HepG2 (cell line): ENCODE measurements around the gene SEMA6B. TPM values are rescaled to one million over a fixed set of nuclear protein-coding genes. Genes with fewer than 3 reads are reported as not detected.

Source experiments
- ATAC-seq: fragments of 200-7000 bp; cut with Tn5 transposase; 3 replicates; pipeline ENCODE4 v1.9.1; 2020; ENCODE audit warnings: mild to moderate bottlenecking, moderate library complexity
- BruUV-seq: library from RNA; stranded (reverse); fragments of 400-500 nt; replicated peaks from 2 replicates; lab custom pipeline; 2021; lab: Mats Ljungman, UMichigan
- CTCF ChIA-PET: fragments of 300-600 bp; formaldehyde crosslinking; extraction: SDS; loops from one replicate; lab custom pipeline; 2021; ENCODE audit warnings: low total read pairs, inconsistent platforms, low intra/inter-chr PET ratio; lab: Yijun Ruan, JAX
- POLR2A ChIA-PET: fragments of 350-600 bp; sonication (Branson Sonifier 250); formaldehyde crosslinking; loops from one replicate; lab custom pipeline; 2020; ENCODE audit warnings: antibody characterized with exemption, inconsistent platforms; lab: Yijun Ruan, JAX
- DNase-seq: peaks from one replicate; pipeline ENCODE4 v3.0.0-alpha.2; 2015; ENCODE audit warnings: low spot score
- FAIRE-seq: peaks from 3 replicates; lab custom pipeline; 2011; peaks lifted over from hg19 to GRCh38; lab: Jason Lieb, UNC
- H2AFZ ChIP-seq: one replicate; pipeline ENCODE4 v1.6.1; 2011; ENCODE audit warnings: low read length, inconsistent platforms
- H3K27ac ChIP-seq: fragments of 300-600 bp; 3 replicates; pipeline ENCODE4 v1.8.0; 2011; ENCODE audit warnings: mixed run types, mild to moderate bottlenecking, mixed read lengths, low read length, inconsistent platforms; ENCODE audit not compliant: insufficient read depth; ENCODE audit errors: extremely low read length
- H3K27me3 ChIP-seq, 2 experiments: fragments of 200-600 bp in 1 of 2; 2 replicates in 1 of 2; 3 replicates in 1 of 2; pipeline versions ENCODE4 v1.6.0 to v1.8.0; 2011; ENCODE audit warnings: low read length in 2 of 2, mild to moderate bottlenecking in 2 of 2, moderate library complexity in 2 of 2, inconsistent platforms in 1 of 2; ENCODE audit not compliant: insufficient read depth in 2 of 2, control insufficient read depth in 1 of 2
- H3K36me3 ChIP-seq, 2 experiments: fragments of 200-600 bp in 1 of 2; replicated peaks in 1 of 2; 2 replicates in 1 of 2; 3 replicates in 1 of 2; pipeline versions ENCODE4 v1.5.1 to v1.8.0; 2011; ENCODE audit warnings: low read length in 2 of 2, inconsistent platforms in 1 of 2; ENCODE audit not compliant: insufficient read depth in 2 of 2, control insufficient read depth in 1 of 2
- H3K4me1 ChIP-seq: 2 replicates; pipeline ENCODE4 v1.5.1; 2012; ENCODE audit warnings: low read length, inconsistent platforms; ENCODE audit not compliant: insufficient read depth
- H3K4me2 ChIP-seq: 2 replicates; pipeline ENCODE4 v1.6.0; 2011; ENCODE audit warnings: low read depth, low read length, inconsistent platforms
- H3K4me3 ChIP-seq, 3 experiments: fragments of 200-600 bp in 1 of 3; sonication (generic), shearing (Covaris generic) in 1 of 3; replicated peaks in 1 of 3; 2 replicates each; pipeline ENCODE4 v1.5.1; 2011 to 2016; ENCODE audit warnings: low read length in 3 of 3, inconsistent platforms in 2 of 3, low read depth in 2 of 3, mild to moderate bottlenecking in 2 of 3, control low read depth in 1 of 3, mixed read lengths in 1 of 3; ENCODE audit not compliant: insufficient read depth in 1 of 3
- H3K79me2 ChIP-seq: one replicate; pipeline ENCODE4 v1.6.1; 2011; ENCODE audit warnings: low read length, inconsistent platforms; ENCODE audit not compliant: insufficient read depth
- H3K9ac ChIP-seq: 2 replicates; pipeline ENCODE4 v1.6.0; 2011; ENCODE audit warnings: mild to moderate bottlenecking, low read depth, low read length, inconsistent platforms; ENCODE audit not compliant: insufficient read depth
- H3K9me3 ChIP-seq: 2 replicates; pipeline ENCODE4 v1.5.1; 2012; ENCODE audit warnings: mild to moderate bottlenecking, low read length
- H4K20me1 ChIP-seq: 2 replicates; pipeline ENCODE4 v1.6.0; 2011; ENCODE audit warnings: inconsistent platforms, mild to moderate bottlenecking, low read length, moderate library complexity; ENCODE audit not compliant: insufficient read depth
- AGO2 ChIP-seq: fragments of 200-400 bp; formaldehyde crosslinking; optimal IDR thresholded peaks from 2 replicates; pipeline ENCODE3; 2017; ENCODE audit warnings: mild to moderate bottlenecking, low read depth, low read length, moderate library complexity
- ATM ChIP-seq: fragments of 450-650 bp; IDR thresholded peaks from 2 replicates; pipeline ENCODE4 v1.7.1; 2017; ENCODE audit warnings: mild to moderate bottlenecking, borderline replicate concordance
- HNF1B ChIP-seq: sonication (generic); formaldehyde crosslinking; IDR thresholded peaks from 2 replicates; pipeline ENCODE4 v1.5.1; 2020; ENCODE audit warnings: mild to moderate bottlenecking, moderate library complexity, missing genetic modification reagents
- LCORL ChIP-seq, 2 experiments: fragments of 450-650 bp in 1 of 2; sonication (generic) in 1 of 2; formaldehyde crosslinking in 1 of 2; IDR thresholded peaks; 2 replicates each; pipeline versions ENCODE4 v1.5.0 to v1.6.1; 2017 to 2020; ENCODE audit warnings: antibody characterized with exemption in 1 of 2, missing genetic modification reagents in 1 of 2
- MTF1 ChIP-seq: sonication (generic); formaldehyde crosslinking; IDR thresholded peaks from 2 replicates; pipeline ENCODE4 v1.5.0; 2020; ENCODE audit warnings: missing genetic modification reagents
- NFRKB ChIP-seq: fragments of 450-650 bp; IDR thresholded peaks from 2 replicates; pipeline ENCODE4 v1.6.1; 2017
- PAXIP1 ChIP-seq: sonication (generic); formaldehyde crosslinking; conservative IDR thresholded peaks from 2 replicates; pipeline ENCODE4 v1.4.0; 2020; ENCODE audit warnings: mild to moderate bottlenecking, missing genetic modification reagents, moderate library complexity
- PHF21A ChIP-seq: sonication (generic); formaldehyde crosslinking; IDR thresholded peaks from 2 replicates; pipeline ENCODE4 v1.5.0; 2020; ENCODE audit warnings: mild to moderate bottlenecking, missing genetic modification reagents
- ZFP36 ChIP-seq: fragments of 150-350 bp; IDR thresholded peaks from 2 replicates; pipeline ENCODE4 v1.6.1; 2018; ENCODE audit warnings: borderline replicate concordance, low read length, low read depth; ENCODE audit not compliant: partially characterized antibody
- ZNF34 ChIP-seq: sonication (generic); formaldehyde crosslinking; IDR thresholded peaks from 2 replicates; pipeline ENCODE4 v1.4.0; 2020; ENCODE audit warnings: mild to moderate bottlenecking, missing genetic modification reagents, borderline replicate concordance
- WGBS: methylation state at CpG from one replicate; pipeline ENCODE4 v1.1.6; 2017; ENCODE audit warnings: low lambda C conversion rate; 5-methylcytosine and 5-hydroxymethylcytosine counted together
- in situ Hi-C: cut with HindIII; loops from 2 replicates; pipeline ENCODE4 v1.10.0; 2017; ENCODE audit warnings: low pct_unique_long_range_greater_than_20kb; ENCODE audit not compliant: extremely low pct_ligation_motif_present
- intact Hi-C: fragments of 100-400 bp; cut with micrococcal nuclease; formaldehyde crosslinking; loops from one replicate; pipeline ENCODE4 v1.10.0; 2022; ENCODE audit not compliant: unreplicated experiment
- polyA plus RNA-seq, 8 experiments: library from polyadenylated mRNA; depleted of rRNA in 3 of 8; stranded (reverse) in 7 of 8; unstranded in 1 of 8; fragments of >200 nt; fragmentation: Illumina TruSeq in 4 of 8; extraction: Trizol in 4 of 8; gene quantifications; 2 replicates each; pipeline versions ENCODE4 v1.2.1 to v1.2.3, GENCODE V29; 2011 to 2016; ENCODE audit warnings: low read depth in 4 of 8, missing spikeins in 1 of 8, mixed read lengths in 1 of 8; ENCODE audit not compliant: insufficient read depth in 1 of 8
- total RNA-seq, 5 experiments: library from RNA; depleted of rRNA; stranded (reverse); fragments of >200 nt; fragmentation: Illumina TruSeq; extraction: Trizol; gene quantifications; 2 replicates each; pipeline ENCODE4 v1.2.3, GENCODE V29; 2016; ENCODE audit warnings: low read depth in 1 of 5

SEMA6B gene
- total and polyA plus RNA-seq, 2 of the 13 experiments (the other 11 are each of a cell fraction or from before 2014, with no cell fraction given) = 45.5 to 67.1 TPM

DNA sequence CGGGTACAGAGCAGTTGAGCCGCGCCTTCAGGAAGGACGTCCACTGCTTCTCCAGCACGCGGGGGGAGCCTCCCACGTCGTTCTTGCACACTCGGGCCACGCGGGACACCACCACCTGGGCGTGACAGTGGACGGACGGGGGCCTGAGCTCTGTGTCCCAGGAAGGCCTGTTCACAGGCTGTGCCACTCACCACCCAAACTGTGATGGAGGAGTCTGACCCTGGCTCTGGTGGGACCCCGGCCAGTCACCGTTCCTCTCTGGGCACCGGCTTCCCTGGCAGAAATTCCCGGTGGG is 7.0 kb downstream of the SEMA6B start:
- peaks cover 6% of the 10 kb centered on the region; the same call in 1 of the 2 replicates for H4K20me1 ChIP-seq
- in situ Hi-C loops (no loop called here), intact Hi-C loops (no loop called here)
- H3K36me3 ChIP-seq = peaks cover 54 to 78% of the 10 kb centered on the region in 2 experiments
- ChIA-PET CTCF (no interaction called here), POLR2A (no interaction called here)
- no peaks in the 10 kb centered on the region for H3K4me1 ChIP-seq
- DNase-seq (no peak), FAIRE-seq (no peak), ATAC-seq (no peak)
- H3K4me2 ChIP-seq = no peak overlapping the region
- no peak overlapping the region for H3K27ac ChIP-seq
- no TSS peak for BruUV-seq
- no peak overlapping the region for H3K9ac ChIP-seq
- H3K79me2 ChIP-seq = no peaks in the 10 kb centered on the region
- no peak overlapping the region for H3K4me3 ChIP-seq
- H3K27me3 ChIP-seq = no peaks in the 10 kb centered on the region
- TF ChIP-seq NFRKB (no peak), AGO2 (peak; percentile 82)
- no peaks in the 10 kb centered on the region for H3K9me3 ChIP-seq
- H2AFZ ChIP-seq = no peak overlapping the region
- WGBS = 100% methylated on average over 1 of the region's 18 CpGs

DNA sequence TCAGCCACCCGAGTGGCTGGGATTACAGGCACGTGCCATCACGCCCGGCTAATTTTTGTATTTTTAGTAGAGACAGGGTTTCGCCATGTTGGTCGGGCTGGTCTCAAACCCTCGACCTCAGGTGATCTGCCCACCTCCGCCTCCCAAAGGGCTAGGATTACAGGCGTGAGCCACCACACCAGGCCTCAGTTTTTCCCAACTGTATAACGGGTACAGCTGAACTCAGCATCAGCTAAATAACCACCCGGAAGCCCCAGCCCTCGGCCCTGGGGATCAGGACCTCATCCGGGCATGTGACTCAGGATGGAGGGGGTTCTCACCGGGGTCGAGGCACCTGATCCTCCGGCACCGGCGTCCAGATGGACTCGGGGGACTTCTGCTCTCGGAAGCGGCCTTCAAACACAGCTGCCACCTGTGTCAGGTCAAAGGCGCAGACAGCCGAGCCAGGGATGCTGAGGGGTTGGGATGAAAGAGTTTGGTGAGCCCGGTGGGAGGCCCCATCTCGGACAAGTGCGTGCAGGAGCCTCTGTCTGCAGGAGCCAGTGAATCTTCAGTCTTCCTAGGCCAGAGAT is 8.9 kb downstream of the SEMA6B start:
- WGBS = 95% methylated on average over 18 of the region's 26 CpGs
- BruUV-seq = no TSS peak
- H3K4me1 ChIP-seq = no peaks in the 10 kb centered on the region
- ChIA-PET CTCF (no interaction called here), POLR2A (no interaction called here)
- no peaks in the 10 kb centered on the region for H3K27me3 ChIP-seq
- in situ Hi-C loops (no loop called here), intact Hi-C loops (no loop called here)
- no peaks in the 10 kb centered on the region for H3K79me2 ChIP-seq
- no peaks in the 10 kb centered on the region for H4K20me1 ChIP-seq
- no peak overlapping the region for H3K27ac ChIP-seq
- H3K4me2 ChIP-seq = no peak overlapping the region
- H2AFZ ChIP-seq = no peak overlapping the region
- no peak overlapping the region for H3K4me3 ChIP-seq
- no peak overlapping the region for H3K9ac ChIP-seq
- no peak for ATAC-seq
- no peak for DNase-seq
- FAIRE-seq = no peak
- H3K36me3 ChIP-seq = peaks cover 45 to 69% of the 10 kb centered on the region in 2 experiments
- H3K9me3 ChIP-seq = no peaks in the 10 kb centered on the region
- TF ChIP-seq PAXIP1 (CRISPR knock-in tag) = no peak
- TF ChIP-seq ZFP36 = no peak
- no peak for TF ChIP-seq LCORL (IDR thresholded peaks at IDR 0.05)
- TF ChIP-seq LCORL (CRISPR knock-in tag; IDR thresholded peaks at IDR 0.05) = no peak
- TF ChIP-seq ZNF34 = no peak
- no peak for TF ChIP-seq PHF21A (CRISPR knock-in tag)
- TF ChIP-seq ATM = no peak
- no peak for TF ChIP-seq HNF1B (CRISPR knock-in tag)
- no peak for TF ChIP-seq MTF1 (CRISPR knock-in tag)
